Measurements from ENCODE around the gene FXN. TPM values are rescaled to one million over a fixed set of nuclear protein-coding genes. Genes with fewer than 3 reads are reported as not detected.

The FXN gene
- total RNA-seq, 1 experiment from 2014 or later = 24.1 TPM

DNA sequence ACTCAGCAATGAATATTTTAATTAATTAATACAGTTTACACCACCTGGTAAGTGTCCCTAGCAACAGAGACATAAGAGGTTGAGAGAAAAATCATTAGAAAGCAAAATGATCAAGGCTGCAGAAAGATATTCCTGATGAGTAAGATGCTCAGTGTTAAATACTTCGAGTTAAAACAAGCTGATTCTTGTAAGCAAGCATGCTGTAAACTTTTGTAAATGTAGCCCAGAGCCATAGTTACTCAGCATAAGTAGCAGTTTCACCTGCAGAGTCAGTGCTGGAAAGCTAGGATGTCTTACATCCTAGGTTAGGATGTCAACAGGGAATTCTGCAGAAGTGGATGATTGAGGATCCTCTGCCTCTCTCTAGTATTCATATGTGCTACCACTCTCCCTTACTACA is 25.8 kb upstream of the FXN start:
- RAD21 ChIA-PET (ENCODE audit: low non-redundant PET in 1 of 2, low total read pairs in 2 of 2, uncharacterized antibody in 2 of 2, unreplicated experiment in 2 of 2) = no interaction called here

GRCh38 chr9:69012696-69013381 is 22.7 kb upstream of the FXN start:
- no peak overlapping the region for H3K9ac ChIP-seq (ENCODE audit: low read length)
- no peaks in the 10 kb centered on the region for H4K20me1 ChIP-seq (ENCODE audit: insufficient read depth)
- no peaks in the 10 kb centered on the region for H3K79me2 ChIP-seq (ENCODE audit: insufficient read depth, low read length)
- ATAC-seq (no peak), DNase-seq (ENCODE audit: low read depth, low spot score) (no peak)
- no peak overlapping the region for H2AFZ ChIP-seq (ENCODE audit: low read depth, low read length, poor library complexity, severe bottlenecking)
- no peak overlapping the region for H3K4me2 ChIP-seq (ENCODE audit: low read length)
- no peaks in the 10 kb centered on the region for H3K36me3 ChIP-seq (ENCODE audit: control insufficient read depth in 1 of 2, insufficient read depth in 2 of 2, low read length in 2 of 2)
- ChIA-PET CTCF (no interaction called here), POLR2A (no interaction called here), RAD21 (ENCODE audit: low non-redundant PET in 1 of 2, low total read pairs in 2 of 2, uncharacterized antibody in 2 of 2, unreplicated experiment in 2 of 2) (no interaction called here)
- no TSS peak for BruUV-seq (replicated peaks)
- no peak overlapping the region for H3K4me3 ChIP-seq (replicated peaks in 1 of 2; ENCODE audit: low read depth in 1 of 2, low read length in 2 of 2)
- no peak for TF ChIP-seq CBX3 (IDR thresholded peaks at IDR 0.05; ENCODE audit: low read depth)
- no peak for TF ChIP-seq EGR1 (IDR thresholded peaks at IDR 0.05; ENCODE audit: low read depth)
- no peak for TF ChIP-seq SIN3A (IDR thresholded peaks at IDR 0.05; ENCODE audit: low read depth)
- intact Hi-C loops (cut with micrococcal nuclease) = no loop called here
- no peak overlapping the region for H3K27ac ChIP-seq (ENCODE audit: low read depth, low read length)
- H3K9me2 ChIP-seq (ENCODE audit: insufficient read depth) = no peaks in the 10 kb centered on the region
- H3K4me1 ChIP-seq (ENCODE audit: control insufficient read depth in 1 of 2, insufficient read depth in 2 of 2, low read length in 2 of 2) = no peaks in the 10 kb centered on the region
- H3K27me3 ChIP-seq (ENCODE audit: insufficient read depth, low read length) = peaks cover 14% of the 10 kb centered on the region; the same call in 1 of the 2 replicates
- H3K9me3 ChIP-seq (ENCODE audit: control insufficient read depth in 1 of 2, insufficient read depth in 1 of 2, low read depth in 1 of 2, low read length in 2 of 2) = no peaks in the 10 kb centered on the region

More for the DNA sequence above, 25.8 kb upstream of the FXN start:
- H4K20me1 ChIP-seq (ENCODE audit: insufficient read depth) = no peaks in the 10 kb centered on the region
- ChIA-PET POLR2A (no interaction called here), CTCF (no interaction called here)
- H3K9me2 ChIP-seq (ENCODE audit: insufficient read depth) = no peaks in the 10 kb centered on the region
- TF ChIP-seq ZNF274 (IDR thresholded peaks at IDR 0.05; ENCODE audit: low read depth, low read length) (no peak), SP1 (IDR thresholded peaks at IDR 0.05; ENCODE audit: low read depth) (no peak)
- no peaks in the 10 kb centered on the region for H3K79me2 ChIP-seq (ENCODE audit: insufficient read depth, low read length)
- H3K4me2 ChIP-seq (ENCODE audit: low read length) = no peak overlapping the region
- H3K27ac ChIP-seq (ENCODE audit: low read depth, low read length) = no peak overlapping the region
- no peak overlapping the region for H3K9ac ChIP-seq (ENCODE audit: low read length)
- no peaks in the 10 kb centered on the region for H3K4me1 ChIP-seq (ENCODE audit: control insufficient read depth in 1 of 2, insufficient read depth in 2 of 2, low read length in 2 of 2)
- intact Hi-C loops (cut with micrococcal nuclease) = no loop called here
- DNase-seq (ENCODE audit: low read depth, low spot score) = no peak
- H3K4me3 ChIP-seq (replicated peaks in 1 of 2; ENCODE audit: low read depth in 1 of 2, low read length in 2 of 2) = no peak overlapping the region
- H3K9me3 ChIP-seq (ENCODE audit: control insufficient read depth in 1 of 2, insufficient read depth in 1 of 2, low read depth in 1 of 2, low read length in 2 of 2) = no peaks in the 10 kb centered on the region
- no peaks in the 10 kb centered on the region for H3K36me3 ChIP-seq (ENCODE audit: control insufficient read depth in 1 of 2, insufficient read depth in 2 of 2, low read length in 2 of 2)
- no peak for ATAC-seq
- BruUV-seq (replicated peaks) = no TSS peak
- H3K27me3 ChIP-seq (ENCODE audit: insufficient read depth, low read length) = peaks cover 7% of the 10 kb centered on the region; the same call in 1 of the 2 replicates
- H2AFZ ChIP-seq (ENCODE audit: low read depth, low read length, poor library complexity, severe bottlenecking) = no peak overlapping the region

Measured in HCT116 (cell line).